ENCODE results near the gene LRRC36.
"Not testable (repeated sequence)": the region's sequence is repeated elsewhere in the genome, so short reads cannot be mapped to it uniquely, and the experiment has no call there.

LRRC36 gene

DNA sequence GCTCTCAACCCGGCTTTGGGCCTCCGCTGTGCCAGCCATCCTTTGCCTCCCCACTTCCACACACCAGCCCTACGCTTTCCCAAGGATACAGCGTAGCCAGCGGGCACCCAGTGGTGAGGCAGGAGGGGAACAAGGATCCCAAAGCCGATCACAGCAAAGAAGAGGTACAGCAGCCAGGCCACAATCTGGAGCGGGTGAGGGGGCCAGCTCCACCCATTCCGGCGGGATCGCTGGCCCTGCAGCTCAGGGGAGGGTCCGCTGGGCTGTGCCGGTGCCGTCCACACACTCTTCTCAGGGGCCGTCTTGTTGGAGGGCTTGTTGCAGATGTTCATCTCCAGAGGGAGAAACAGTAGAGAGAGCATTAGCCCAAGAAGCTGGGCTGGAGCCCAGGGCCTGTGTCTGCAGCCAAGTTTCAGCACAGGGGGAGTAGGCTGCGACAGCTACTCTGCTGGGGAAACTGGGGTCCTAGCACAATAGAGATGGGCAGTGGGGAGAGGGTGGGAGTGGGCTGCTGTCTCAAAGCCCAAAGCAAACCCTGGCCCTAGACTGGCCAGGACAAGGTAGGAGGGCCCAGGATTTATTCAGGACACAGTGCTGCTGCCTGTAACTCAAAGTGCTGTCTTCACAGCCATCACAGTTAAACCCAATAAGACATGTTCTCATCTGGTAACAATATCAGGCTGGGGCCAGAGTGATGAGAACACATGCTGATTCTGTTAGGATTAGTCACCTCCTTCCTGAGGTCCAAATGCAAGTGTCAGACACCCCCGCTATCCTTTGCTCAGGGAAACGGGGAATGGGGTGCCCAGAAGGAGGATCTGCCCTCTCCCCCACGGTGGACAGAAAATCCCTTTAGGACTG, 79.7 kb downstream of the LRRC36 start:
- DNase-seq: no peak

DNA sequence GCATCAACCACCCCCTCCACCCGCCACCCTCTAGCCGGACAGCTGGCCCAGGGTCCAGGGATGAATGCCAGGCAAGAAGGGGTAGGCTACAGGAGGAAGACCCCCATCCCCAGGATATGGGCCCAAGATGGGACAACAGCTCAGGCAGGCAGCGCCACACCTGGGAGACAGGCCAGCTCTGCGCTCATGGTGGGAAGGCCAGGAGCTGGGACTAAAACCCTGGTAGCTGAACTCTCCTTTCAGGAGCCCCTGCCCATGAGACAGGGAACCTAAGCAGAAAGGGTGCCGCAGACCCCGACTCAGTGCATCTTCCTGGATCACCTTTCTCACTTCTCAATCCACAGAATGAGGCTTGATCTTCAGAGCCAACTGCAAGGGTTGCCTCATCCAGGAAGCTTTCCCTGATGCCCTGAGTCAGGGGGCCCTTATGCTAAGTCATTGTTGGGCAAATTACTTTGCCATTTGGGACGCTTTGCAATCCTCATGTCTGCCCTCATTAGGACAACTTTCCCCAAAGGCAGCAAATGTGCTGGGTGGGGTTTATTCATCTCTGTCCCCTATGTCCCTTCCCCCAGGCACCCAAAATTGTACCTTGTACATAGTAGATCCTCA, 80.7 kb downstream of the LRRC36 start:
- DNase-seq: no peak

DNA sequence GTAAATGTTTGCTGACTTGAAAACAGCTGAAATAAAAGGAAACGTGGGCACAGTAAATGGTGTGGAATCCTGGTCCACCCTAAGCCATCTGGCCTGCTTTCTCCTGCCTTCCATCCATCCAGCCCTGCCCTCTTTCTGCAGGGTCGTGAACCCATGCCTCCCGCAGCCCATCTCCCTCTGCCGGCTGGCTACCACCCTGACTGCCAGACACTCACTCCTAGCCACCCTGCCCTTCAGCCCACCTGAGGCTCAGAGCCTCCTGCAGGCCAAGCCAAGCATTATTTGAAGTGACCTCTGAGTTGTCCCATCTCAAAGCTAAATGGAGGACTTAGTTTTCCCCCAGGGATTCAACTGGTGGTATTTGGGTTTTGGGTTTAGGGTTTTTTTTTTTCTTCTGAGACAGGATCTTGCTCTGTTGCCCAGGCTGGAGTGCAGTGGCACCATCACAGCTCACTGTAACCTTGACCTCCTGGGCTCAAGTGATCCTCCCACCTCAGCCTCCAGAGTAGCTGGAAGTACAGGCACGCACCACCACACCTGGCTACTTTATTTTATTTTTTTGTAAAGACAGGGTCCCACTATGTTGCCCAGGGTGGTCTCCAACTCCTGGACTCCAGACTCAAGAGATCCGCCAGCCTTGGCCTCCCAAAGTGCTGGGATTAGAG, 81.3 kb downstream of the LRRC36 start:
- no peak for DNase-seq

DNA sequence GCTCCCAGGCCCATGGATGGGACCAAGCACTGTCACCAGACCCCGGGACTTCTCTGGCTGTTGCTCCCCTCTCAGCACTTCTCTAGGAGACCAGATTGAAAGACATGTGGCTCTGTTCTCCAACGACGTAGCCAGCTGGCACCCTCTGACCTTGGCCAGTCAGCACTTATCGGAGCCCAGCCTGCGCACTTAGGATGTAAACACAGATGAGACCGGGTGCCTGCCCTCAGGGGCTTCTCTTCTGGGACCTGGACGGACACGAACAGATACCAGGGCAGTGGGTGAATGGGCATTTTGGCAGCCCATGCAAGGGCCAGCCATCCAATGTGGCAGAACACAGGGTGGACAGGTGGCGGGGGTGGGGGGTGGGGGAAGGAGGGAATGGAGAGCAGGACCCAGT, 83.0 kb downstream of the LRRC36 start:
- DNase-seq: no peak

DNA sequence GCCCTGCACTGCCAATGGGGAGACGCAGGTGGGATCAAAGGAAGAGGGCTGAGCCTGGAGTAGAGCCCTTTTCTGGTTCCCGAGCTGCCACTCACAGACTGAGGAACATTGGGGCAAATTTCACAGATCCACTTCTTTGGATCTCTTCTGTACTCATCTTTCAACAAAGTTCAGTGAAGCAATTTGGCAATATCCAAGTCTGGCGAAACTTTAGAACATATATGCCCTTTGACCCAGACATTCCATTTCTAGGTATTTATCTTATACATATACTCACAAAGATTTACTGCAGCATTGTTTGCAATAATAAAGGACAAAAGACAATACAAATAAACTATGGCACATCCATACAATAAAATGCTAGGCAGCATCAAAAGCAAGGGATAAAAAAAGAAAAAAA, 84.7 kb downstream of the LRRC36 start:
- DNase-seq: no peak

DNA sequence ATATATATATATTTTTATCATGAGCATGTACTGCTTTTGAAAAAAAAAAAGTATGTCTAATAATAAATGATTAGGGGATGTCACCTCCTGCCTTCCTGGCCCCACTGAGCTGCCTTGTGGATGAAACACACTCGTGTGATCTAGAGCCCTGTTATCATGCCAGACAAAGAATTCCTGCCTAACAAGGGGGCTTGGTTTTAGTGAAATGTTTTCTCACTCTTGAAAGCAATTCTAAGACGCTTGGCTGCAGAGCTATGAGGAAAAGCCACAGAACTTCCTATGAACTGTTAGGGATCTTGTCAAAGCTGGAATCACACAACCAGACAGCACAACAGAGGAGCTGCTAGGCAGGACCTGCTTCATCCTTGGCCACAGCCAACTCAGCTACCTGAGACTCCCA, 85.7 kb downstream of the LRRC36 start:
- DNase-seq: no peak

DNA sequence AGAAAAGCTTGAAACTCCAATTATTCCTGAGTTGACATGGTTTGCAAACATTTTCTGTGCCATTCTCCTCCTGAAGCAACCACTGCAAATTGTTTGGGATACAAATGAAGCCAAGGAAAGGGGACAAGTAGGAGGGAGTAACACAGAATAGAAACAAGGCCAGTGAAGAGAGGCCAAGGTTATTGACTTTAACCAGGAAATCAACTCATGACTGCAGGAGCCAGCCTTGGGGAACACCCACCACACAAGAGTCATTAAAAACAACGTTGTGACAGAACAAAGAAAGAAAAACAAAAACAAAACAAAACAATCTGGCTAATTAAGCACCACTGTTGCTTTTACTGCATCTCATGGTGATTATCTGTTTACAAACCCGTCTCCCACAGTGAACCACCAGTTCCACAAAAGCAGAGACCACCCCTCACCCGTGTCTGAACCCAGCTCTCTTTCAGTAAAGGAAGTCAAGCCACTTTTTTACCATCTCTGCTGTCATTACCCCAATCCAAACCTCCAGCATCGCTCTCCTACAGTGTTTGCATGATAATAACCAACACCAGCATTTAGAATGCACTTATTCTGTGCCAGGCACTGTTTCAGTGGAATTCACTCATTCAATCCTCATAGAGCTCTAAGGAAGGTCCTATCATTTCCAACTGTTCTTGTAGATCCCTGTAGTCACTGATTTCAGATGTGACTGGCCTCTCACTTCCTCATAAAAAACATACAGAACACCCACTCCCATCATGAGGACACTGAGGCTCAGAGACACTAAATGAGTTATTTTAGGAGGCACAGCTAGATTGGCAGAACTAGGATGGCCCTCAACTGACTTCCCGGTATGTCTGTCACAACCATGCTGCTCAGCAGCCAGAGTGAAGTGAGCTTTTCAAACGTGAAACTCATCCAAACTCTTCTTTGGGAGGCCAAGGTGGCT, 87.6 kb downstream of the LRRC36 start:
- no peak for DNase-seq

DNA sequence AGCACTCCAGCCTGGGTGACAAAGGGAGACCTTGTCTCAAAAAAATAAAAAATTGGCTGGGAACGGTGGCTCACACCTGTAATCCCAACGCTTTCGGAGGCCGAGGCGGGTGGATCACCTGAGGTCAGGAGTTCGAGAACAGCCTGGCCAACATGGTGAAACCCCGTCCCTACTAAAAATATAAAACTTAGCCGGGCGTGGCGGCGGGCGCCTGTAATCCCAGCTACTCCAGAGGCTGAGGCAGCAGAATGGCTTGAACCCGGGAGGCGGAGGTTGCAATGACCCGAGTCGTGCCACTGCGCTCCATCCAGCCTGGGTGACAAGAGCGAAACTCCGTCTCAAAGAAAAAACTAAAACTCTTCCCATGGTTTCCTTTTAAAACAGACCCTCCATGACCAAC, 88.8 kb downstream of the LRRC36 start:
- DNase-seq: not testable (repeated sequence)

DNA sequence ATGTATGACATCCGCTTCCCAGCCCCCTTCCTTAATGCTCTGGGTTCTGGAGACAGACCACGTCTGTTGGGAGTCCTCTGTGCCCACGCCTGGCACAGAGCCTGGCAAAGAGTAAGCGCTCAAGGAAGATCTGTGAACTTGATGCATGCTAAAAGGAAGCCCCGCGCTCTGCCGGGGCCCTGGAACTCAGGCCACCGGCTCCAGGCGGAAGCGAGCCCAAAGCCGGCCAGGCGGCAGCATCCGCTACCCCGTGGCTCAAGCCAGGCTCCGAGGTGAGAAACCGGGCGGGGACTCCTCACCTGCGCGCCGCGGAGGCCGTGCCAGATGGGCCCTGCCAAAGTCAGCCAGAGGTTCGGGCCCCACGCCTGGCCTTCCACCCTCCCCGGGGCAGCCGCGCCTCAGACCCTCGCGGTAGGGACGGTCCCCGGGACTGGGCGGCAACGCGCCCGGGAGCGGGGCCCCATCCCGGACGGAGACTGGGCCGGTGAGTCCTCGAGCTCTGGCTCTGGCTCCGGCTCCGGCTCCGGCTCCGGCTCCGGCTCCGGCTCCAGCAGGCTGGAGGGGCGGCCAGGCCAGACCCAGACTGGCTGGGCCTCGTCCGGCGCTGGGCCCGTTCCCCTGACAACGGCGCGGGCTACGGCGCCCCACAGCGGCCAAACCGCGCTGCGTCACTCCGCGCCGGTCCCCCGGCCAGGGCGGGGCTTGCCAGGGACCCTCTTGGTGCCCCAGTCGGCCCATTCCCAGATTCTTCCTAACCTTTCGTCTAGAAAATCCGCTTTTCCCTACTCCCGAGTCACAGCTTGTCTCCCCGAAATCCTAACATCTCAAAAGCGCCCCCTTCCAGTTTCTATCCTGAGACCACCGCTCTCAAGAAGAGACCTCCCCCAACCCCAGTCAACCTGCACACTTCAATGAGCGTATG, 89.5 kb downstream of the LRRC36 start, which contains the start of gene ZDHHC1:
Gene ZDHHC1, minus strand, starts transcription at position 606 of the 922 bp plus-strand sequence. CDS start 8,702 bp downstream, outside the sequence.
- peak; percentile 81 for DNase-seq

DNA sequence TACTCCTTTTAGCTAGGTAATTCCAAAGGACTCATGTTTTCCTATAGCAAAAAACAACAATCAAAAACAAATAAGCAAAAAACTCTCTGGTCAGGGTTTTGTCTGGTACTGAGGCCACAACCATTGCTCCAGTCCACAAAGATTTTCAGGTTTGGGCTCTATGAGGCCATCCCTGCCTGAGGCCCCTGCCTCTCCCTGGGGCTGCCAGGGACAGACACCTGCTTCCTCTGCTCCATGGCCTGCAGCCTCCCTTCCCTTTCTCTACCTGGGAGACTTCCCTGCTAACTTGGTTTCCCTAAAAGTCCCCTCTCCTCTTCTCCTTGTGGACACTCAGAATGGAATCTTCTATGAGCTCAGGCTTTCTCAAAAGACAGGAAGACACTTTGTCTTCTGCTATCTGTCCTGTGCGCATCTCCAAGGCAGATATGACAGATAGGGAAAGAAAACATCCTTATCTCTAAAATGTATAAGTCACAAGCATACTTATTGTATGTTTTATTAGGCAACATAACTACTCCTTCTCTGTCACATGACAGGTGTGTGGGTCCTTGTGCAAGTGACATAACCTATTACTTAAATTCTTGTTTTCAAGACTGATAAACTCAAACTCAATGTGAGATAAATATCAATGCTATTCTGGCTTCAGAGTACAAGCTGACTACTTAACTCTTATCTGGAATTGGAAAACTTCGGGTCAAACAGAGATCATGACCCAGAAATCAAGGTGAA, 90.9 kb downstream of the LRRC36 start:
- no peak for DNase-seq

DNA sequence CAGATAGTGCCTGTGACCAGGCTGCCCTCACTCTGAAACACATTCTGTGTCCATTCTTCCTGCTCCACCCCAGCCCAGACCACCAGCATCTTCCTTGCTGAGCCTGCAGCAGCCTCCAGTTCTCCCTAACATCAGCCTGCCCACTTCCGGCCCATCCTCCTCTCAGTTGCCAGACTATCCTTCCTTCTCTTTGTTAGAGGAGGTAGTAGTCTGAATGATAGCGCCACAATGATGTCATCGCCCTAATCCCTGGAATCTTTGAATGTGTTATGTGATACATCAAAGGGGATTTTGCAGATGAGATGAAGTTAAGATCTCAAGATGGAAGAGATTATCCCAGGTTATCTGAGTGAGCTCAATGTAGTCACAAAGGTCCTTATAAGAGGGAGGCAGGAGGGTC, 92.9 kb downstream of the LRRC36 start:
- no peak for DNase-seq

DNA sequence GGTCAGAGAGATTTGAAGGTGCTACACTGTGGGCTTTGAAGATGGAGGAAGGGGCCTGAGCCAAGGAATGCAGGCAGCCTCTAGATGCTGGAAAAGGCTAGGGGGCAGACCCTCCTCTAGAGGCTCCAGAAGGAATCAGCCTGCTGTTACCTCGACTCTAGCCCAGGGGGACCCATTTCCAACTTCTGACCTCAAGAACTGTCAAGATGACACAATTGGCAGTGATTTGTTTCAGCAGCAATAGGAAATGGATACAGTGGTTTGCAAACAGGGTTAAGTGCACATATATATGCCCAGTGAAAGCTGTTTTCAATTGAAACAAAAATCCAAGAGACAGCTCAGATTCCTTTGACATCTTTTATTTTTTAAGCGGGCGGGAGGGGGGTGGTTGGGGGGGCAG, 93.3 kb downstream of the LRRC36 start:
- DNase-seq: no peak

DNA sequence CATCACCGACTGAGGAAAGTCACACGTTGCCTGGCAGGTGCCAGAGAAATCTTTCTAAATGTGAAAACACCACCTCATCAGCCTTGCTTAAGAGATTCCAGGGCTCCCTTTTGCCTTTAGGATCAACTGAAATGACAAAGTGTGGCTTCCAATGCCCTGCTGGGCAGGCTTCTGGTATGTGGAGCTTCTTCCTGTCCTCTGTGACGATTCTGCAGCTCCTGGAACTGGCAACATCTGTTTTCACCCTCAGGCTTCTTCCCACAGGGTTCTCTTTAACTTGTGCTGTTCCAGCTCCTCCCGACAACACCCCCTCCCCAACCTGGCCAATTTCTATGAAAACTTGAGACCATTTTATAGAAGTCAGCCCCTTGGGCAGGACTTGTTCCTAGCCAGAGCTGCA, 94.4 kb downstream of the LRRC36 start:
- DNase-seq: no peak

DNA sequence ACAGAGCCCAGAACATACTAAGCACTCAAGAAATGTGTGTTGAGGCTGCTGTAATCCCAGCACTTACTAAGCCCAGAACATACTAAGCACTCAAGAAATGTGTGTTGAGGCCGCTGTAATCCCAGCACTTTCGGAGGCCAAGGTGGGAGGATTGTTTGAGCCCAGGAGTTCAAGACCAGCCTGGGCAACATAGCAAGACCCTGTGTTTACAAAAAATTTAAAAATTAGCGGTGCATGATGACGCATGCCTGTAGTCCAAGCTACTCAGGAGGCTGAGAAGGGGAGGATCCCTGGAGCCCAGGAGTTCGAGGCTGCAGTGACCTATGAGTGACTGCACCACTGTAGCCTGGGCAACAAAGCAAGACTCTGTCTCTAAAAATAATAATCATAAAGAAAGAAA, 96.4 kb downstream of the LRRC36 start:
- no peak for DNase-seq

DNA sequence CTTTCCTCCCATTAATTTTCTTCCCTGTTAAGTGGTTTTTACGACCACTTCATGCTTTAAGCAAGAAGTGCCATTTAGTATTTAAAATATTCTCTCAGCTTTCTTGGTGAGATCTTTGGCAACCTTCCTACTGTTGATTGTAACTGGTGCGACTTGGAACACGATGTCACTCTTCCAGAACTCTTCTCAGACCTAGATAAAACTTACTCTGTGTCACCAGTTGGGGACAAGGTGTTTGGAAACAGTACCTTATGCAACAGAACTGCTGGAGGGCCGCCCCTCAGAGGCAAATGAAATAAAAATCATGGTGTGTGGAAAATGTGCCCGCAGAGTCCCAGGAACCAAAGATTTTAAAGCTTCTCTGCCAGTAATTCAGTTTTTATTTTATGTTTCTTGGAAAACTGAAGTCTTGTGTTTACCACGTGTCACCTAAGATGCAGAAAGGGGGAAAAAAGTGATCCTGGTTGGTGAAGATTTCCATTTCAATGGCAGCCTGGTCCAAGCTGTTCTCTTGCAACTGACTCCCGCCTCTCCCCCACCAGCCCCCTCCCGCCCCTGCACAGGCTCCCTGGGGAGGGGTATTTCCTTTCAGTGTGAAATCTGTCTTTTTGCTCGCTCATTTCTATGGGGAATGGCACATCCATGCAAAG, 97.1 kb downstream of the LRRC36 start:
- DNase-seq: no peak

DNA sequence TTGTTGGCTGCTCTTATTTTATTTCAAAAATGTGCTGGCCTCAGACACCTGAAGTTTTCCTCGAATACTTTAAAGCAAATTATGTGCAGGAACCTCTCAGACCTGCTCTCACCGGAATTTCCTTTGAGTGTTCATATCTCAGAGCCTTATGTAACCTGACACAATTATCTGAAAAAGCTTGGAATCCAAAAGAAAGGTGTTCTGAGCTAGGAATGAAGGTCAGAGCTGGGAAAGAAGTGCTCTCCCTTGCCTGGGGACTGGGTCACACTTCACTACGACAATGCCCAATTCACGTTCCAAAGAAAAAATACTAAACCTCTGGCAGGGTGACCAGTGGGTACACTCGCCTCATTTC, 97.6 kb downstream of the LRRC36 start:
- no peak for DNase-seq

DNA sequence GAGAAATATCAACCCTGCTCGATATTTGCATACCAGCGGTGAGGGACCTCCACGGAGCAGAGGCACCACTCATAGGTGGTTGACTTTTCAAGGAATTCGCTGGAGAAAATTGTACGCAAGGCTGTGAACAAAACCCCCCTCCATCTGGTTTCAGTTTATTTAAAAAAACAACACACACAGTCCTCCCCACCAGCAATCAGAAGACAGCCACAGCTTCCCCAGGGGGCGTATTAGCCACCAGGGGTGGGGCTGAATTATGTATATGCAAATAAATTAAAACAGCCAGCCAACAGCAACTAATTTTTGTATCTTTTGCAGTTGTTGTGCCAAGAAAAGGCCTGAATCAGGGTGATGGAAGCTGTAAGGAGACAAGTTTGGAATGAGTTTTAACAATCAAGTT, 98.4 kb downstream of the LRRC36 start:
- DNase-seq: no peak

DNA sequence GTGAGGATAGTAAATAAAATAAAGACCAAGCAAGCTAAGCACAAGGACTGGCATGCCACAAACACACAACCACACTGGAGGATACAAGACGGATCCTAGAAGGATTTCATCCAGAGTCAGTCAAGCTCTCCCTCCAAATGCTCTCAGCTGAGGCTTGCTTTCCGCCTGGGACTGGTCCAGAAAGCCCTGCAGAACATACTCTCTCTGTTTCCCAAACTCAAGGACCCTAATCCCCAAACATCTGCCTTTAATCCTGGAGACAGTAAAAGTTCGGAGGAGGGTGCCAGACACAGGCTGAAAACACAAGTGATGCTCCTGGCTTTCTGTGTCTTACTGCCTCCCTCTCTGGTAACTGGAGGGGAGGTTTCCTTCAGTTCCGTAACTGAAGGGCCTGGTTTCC, 99.0 kb downstream of the LRRC36 start:
- DNase-seq: no peak

DNA sequence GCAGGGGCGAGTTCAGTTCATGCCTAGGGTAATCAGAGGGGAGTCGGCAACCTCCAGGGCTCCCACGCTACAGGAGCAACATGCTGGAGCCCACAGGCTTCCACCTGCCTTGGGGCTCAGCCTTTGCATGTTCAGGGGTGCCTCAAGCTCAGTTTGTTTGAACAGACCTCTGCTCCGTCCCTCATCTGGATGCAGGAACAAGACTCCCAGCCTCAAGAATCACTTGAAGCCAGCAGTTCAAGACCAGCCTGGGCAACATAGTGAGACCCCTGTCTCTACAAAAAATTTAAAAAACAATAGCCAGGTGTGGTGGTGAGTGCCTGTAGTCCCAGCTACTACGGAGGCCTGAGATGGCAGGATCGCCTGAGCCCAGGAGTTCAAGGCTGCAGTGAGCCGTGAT, 99.4 kb downstream of the LRRC36 start:
- DNase-seq: no peak

DNA sequence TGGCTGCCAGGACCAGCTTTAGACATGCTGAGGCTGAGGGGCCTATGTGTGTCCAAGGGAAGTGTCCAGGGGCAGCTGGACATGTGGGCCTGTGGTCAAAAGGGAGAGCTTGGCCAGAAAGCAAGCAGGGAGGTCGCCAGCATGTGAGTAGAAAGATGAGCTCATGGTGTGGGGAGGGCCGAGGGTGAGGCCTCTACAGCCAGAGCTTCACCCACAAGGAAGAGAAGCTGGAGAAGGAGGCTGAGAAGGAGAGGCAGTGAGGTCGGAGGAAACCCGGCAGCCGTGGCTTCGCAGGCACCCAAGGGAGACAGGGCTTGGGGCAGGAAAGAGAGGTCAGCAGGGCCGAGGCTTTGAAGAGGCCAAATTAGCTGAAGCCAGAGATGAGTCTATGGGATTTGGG, 100.3 kb downstream of the LRRC36 start:
- DNase-seq: no peak

Data from activated effector memory CD4-positive, alpha-beta T cell treated with anti-CD3 and anti-CD28 coated beads, Interleukin-2, amount 50 U/mL, for 16 hours (primary cell).